ENCODE data around the gene TXNDC2. TPM values are rescaled to one million over a fixed set of nuclear protein-coding genes. Genes with fewer than 3 reads are reported as not detected.

Gene TXNDC2
- total RNA-seq, 2 donors from 2014 or later, result not detected

DNA sequence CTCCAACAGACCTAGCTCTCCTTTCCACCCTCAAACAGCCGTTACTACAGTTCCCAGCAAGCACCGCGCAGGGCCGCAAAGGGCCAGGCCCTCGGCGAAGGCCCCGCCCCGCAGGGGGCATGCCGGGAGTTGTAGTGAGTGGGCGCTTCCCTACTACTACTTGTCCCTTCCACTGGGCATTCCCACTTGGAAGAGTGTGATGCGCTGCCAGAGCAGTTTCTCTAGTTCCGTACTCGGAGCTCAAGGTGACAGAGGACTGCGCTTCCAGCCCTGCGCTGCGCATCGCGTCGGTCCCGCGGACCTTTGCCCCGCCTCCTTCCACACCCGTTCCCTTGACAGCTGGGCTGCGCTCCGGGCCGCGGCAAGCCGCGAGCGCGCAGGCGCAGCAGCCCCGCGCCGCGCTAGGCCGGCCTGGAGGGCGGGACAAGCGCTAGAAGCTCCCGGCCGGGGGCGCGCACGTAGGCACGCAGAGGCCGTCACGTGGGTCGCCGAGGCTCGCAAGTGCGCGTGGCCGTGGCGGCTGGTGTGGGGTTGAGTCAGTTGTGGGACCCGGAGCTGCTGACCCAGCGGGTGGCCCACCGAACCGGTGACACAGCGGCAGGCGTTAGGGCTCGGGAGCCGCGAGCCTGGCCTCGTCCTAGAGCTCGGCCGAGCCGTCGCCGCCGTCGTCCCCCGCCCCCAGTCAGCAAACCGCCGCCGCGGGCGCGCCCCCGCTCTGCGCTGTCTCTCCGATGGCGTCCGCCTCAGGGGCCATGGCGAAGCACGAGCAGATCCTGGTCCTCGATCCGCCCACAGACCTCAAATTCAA is 28.0 kb downstream of the TXNDC2 start, which contains the start of gene VAPA:
TSS of gene VAPA (plus strand) at position 491 of the 808 bp plus-strand sequence. CDS start at position 732, 241 bp downstream.
- Mint-ChIP-seq H3K27ac (peak within 1 kb of the TSS; percentile 98), H3K4me3 (peak within 1 kb of the TSS; percentile 90 to 97), H3K9me3 (no peaks in the 10 kb centered on the region), H3K36me3 (ENCODE audit: insufficient read depth in 2 of 2) (peaks cover 4% of the 10 kb centered on the region in 2 donors), H3K4me1 (ENCODE audit: low read depth) (peaks cover 26% of the 10 kb centered on the region), H3K27me3 (ENCODE audit: low read depth) (peaks cover 10% of the 10 kb centered on the region)
- ATAC-seq (replicated peaks in 1 of 2) (peak; percentile 82 to 83), DNase-seq (peak; percentile 95 to 96)

DNA sequence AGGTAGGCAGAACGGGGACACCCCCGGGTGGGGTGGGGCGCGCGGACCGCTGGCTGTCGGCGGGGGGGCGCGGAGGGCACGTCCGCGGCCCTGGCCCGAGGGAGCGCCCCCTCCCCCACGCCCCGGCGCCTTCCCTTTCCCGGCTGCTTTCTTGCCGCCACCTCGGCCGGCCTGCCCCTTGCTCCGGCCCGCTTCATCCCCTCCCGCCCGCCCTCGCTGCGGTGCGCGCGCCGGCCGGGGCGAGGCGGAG is 28.5 kb downstream of the TXNDC2 start:
- H3K27ac Mint-ChIP-seq, result no peak overlapping the region
- peaks cover 7% of the 10 kb centered on the region for H3K27me3 Mint-ChIP-seq (ENCODE audit: low read depth)
- peaks cover 26% of the 10 kb centered on the region for H3K4me1 Mint-ChIP-seq (ENCODE audit: low read depth)

DNA sequence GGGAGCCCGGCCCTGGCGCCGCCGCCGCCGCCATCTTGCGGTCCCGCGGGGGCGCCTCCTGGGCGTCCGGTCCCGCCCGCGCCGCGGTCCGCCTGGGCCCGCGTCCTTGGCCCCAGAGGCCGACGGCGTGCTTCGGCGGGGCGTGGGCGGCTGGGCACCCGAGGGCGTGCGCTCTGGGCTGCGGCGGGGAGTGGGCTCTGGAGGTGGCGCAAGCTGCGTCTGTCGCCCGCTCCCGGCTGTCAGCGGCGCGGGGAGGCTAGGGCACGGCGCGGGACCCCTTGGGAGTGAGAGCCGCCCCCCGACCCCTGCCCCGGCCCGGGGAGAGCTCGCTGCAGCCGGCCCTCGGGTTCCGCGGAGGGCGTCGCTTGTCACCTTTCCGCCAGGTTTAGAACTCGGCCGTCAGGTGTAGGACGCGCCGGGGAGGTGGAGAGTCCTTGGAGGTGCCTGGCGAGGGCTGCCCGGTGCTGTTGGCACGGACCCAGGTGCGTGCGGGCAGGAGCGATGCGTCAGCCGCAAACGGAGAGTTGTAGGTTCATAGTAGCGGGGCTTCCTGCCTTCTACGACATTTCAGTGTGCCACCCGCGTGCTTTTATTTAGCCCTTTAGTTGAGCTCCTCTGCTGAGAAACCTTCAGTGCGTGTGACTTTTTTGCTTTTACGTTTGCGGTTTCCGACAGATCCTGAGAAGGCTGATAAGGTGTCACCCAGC is 29.0 kb downstream of the TXNDC2 start:
- ATAC-seq (replicated peaks in 1 of 2) (peak; percentile 42 to 46), DNase-seq (peak; percentile 86 to 90)
- Mint-ChIP-seq H3K4me3 (peak overlapping the region; percentile 90 to 97), H3K4me1 (ENCODE audit: low read depth) (peaks cover 26% of the 10 kb centered on the region), H3K27me3 (ENCODE audit: low read depth) (peaks cover 2% of the 10 kb centered on the region), H3K27ac (peak overlapping the region; percentile 98), H3K36me3 (ENCODE audit: insufficient read depth in 2 of 2) (peaks cover 4% of the 10 kb centered on the region in 2 donors), H3K9me3 (no peaks in the 10 kb centered on the region)

More for the DNA sequence above, 28.5 kb downstream of the TXNDC2 start:
- Mint-ChIP-seq H3K4me3 (peak overlapping the region; percentile 88), H3K9me3 (no peaks in the 10 kb centered on the region), H3K36me3 (ENCODE audit: insufficient read depth in 2 of 2) (peaks cover 4% of the 10 kb centered on the region in 2 donors)
- DNase-seq (no peak), ATAC-seq (replicated peaks in 1 of 2) (no peak)

DNA sequence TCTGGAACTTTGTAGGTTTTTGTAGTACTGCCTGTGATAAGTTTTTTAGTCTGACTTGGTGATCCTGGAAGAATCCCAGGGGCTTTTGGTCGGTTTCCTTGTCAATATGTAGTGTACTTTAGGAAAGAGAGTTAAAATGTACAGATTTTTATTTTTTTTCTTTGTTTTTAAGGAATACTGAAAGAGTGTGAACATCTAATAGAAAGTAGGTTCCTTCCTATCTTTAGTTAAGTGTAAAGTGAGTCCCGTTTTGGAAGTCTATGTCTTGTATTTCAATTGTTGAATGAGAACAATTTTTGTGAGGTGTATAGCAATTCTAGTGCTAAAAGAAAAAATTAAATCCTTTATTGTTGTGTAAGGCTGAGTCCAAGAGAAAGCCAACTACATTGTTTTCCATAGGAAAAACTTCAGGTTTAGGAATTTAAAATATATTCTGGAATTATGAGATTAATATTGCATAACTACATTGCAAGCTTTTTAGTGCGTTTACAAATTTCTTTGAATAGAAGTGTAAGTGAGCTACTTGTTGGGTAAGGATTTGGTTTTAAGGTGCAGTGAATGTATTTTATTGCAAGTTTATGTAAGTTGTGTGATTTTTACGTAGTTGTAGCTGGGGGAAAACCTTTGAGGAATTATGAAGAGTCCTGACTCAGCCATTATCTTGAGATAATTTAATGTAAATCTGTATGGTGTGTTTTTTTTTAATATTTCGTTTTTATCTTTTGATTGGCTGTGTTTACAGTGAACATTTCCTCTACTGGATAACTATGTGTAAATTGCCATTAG is 29.7 kb downstream of the TXNDC2 start:
- H3K27me3 Mint-ChIP-seq (ENCODE audit: low read depth), result no peaks in the 10 kb centered on the region
- peak overlapping the region; percentile 90 to 97 for H3K4me3 Mint-ChIP-seq
- peaks cover 26% of the 10 kb centered on the region for H3K4me1 Mint-ChIP-seq (ENCODE audit: low read depth)
- no peaks in the 10 kb centered on the region for H3K9me3 Mint-ChIP-seq
- H3K27ac Mint-ChIP-seq, result peak overlapping the region; percentile 98
- ATAC-seq (replicated peaks in 1 of 2) (no peak), DNase-seq (no peak)
- H3K36me3 Mint-ChIP-seq (ENCODE audit: insufficient read depth in 2 of 2), result peaks cover 4% of the 10 kb centered on the region in 2 donors

DNA sequence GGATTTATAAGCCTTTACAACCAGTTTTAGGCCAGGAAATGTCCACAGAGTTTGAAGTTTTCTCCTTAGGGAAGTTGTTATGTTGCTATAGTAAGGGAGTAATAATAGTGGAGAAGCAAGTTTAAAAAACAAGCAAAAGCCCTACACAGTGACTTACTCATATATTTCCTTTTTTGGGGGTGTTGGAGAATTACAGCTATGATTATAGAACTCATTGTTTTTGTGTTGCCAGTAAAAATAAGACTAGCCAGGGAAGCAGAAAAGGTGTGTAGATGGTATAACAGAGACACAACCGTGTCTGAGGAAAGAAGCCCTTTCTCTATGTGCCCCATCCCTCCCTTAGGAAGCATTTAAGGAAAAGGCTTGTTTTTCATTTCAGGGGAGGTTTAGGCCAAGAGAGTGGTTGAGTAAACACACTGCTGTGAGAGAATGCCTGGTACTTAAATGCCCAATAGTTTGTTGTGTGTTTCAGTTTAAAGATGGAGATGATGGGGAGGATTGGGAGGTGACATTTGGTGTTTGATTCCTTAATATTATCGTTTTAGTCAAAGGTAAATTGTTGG is 30.4 kb downstream of the TXNDC2 start:
- H3K4me1 Mint-ChIP-seq (ENCODE audit: low read depth), result peaks cover 26% of the 10 kb centered on the region
- DNase-seq (no peak), ATAC-seq (replicated peaks in 1 of 2) (no peak)
- H3K4me3 Mint-ChIP-seq, result peak overlapping the region; percentile 90 to 97
- H3K27me3 Mint-ChIP-seq (ENCODE audit: low read depth), result no peaks in the 10 kb centered on the region
- no peaks in the 10 kb centered on the region for H3K9me3 Mint-ChIP-seq
- H3K36me3 Mint-ChIP-seq (ENCODE audit: insufficient read depth in 2 of 2), result peaks cover 4% of the 10 kb centered on the region in 2 donors
- peak overlapping the region; percentile 98 for H3K27ac Mint-ChIP-seq

DNA sequence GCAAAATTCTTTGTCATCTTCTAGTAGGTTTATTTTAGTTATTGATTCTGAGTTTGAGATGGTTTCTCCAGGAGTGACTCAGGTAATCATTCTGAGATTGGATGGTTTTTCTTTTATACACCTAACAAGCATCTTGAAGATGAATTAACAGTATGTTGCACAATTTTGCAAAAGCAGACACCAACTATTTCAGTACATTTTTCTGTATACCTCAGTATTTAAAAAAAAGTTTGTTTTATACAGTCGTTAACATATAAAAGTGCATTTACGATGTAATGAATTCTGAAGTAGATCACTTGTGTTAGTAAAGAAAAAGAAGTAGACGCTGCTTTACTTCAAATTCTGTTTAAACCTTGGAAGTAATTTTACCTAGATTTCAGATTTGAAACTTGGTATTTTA is 31.0 kb downstream of the TXNDC2 start:
- no peak for ATAC-seq (replicated peaks in 1 of 2)
- peak overlapping the region; percentile 90 to 97 for H3K4me3 Mint-ChIP-seq
- H3K4me1 Mint-ChIP-seq (ENCODE audit: low read depth), result peaks cover 26% of the 10 kb centered on the region
- no peak for DNase-seq
- peaks cover 4% of the 10 kb centered on the region in 2 donors for H3K36me3 Mint-ChIP-seq (ENCODE audit: insufficient read depth in 2 of 2)
- H3K27ac Mint-ChIP-seq, result no peak overlapping the region
- H3K27me3 Mint-ChIP-seq (ENCODE audit: low read depth), result no peaks in the 10 kb centered on the region
- no peaks in the 10 kb centered on the region for H3K9me3 Mint-ChIP-seq

DNA sequence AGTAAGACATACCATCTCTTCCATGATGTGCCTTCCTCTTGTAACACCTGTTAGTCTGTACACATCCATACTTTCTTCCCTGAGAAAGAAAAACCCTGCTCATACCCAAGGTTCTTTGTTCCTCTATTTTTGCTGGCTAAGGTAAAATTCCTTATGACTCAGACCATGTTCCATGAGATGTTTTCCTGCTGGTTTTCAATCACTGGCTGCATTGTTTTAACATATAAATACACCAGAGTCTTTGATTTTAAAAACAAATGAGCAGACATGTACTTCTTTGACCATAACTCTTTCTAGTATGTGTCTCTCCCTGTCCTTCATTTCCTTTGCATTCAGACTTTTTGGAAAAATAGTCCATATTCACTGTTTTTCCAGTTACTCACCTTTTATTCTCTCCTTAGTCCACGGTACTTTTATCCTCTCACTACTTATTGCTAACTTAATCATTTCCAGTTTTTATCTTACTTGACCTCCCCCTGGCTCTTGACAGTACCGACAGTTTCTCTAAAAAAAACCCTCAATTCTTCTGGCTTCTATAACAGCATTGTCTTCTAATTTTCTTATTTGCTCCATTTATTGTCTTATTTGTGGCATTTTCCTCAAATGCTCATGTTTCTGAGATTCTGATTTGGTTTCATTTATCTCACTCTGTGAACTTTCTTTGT is 32.4 kb downstream of the TXNDC2 start:
- Mint-ChIP-seq H3K36me3 (ENCODE audit: insufficient read depth in 2 of 2) (peaks cover 0 to 4% of the 10 kb centered on the region in 2 donors), H3K27me3 (ENCODE audit: low read depth) (no peaks in the 10 kb centered on the region), H3K4me1 (ENCODE audit: low read depth) (peaks cover 21% of the 10 kb centered on the region), H3K9me3 (no peaks in the 10 kb centered on the region), H3K4me3 (no peak overlapping the region), H3K27ac (no peak overlapping the region)
- no peak for ATAC-seq (replicated peaks in 1 of 2)
- no peak for DNase-seq

DNA sequence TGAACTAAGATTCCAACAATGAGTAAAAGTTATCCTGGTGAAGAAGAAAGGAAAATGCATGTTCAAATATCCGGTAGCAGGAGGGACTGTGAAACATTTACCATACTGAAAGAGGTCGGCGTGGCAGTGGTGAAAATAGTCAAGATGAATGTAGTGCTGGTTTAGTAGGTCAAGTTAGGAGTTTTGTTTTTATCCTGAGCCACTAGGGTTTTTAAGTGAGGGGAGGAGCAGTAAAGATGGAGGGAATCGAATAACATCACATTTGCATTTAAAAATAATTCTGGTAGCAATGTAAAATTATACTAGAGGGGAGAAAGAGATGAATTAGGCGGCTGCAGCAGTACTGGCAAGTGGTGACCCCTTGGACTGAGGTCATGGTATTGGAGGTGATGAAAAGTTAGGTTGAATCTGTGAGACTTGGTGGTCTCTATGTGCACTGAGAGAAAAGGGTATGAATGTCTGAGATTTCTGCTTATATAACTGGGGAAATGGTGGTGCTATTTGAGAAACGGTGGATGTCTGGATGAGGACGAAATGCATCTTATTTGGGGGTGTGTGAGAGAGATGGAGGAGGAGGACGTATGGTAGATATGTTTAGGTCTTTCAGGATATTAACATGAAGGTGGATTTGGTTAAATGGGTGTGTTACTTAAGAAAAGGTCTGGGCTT is 33.9 kb downstream of the TXNDC2 start:
- H3K4me3 Mint-ChIP-seq, result no peak overlapping the region
- peaks cover 26% of the 10 kb centered on the region for H3K4me1 Mint-ChIP-seq (ENCODE audit: low read depth)
- no peak overlapping the region for H3K27ac Mint-ChIP-seq
- peaks cover 0 to 4% of the 10 kb centered on the region in 2 donors for H3K36me3 Mint-ChIP-seq (ENCODE audit: insufficient read depth in 2 of 2)
- no peak for ATAC-seq (replicated peaks in 1 of 2)
- H3K9me3 Mint-ChIP-seq, result no peaks in the 10 kb centered on the region
- H3K27me3 Mint-ChIP-seq (ENCODE audit: low read depth), result no peaks in the 10 kb centered on the region
- no peak for DNase-seq

DNA sequence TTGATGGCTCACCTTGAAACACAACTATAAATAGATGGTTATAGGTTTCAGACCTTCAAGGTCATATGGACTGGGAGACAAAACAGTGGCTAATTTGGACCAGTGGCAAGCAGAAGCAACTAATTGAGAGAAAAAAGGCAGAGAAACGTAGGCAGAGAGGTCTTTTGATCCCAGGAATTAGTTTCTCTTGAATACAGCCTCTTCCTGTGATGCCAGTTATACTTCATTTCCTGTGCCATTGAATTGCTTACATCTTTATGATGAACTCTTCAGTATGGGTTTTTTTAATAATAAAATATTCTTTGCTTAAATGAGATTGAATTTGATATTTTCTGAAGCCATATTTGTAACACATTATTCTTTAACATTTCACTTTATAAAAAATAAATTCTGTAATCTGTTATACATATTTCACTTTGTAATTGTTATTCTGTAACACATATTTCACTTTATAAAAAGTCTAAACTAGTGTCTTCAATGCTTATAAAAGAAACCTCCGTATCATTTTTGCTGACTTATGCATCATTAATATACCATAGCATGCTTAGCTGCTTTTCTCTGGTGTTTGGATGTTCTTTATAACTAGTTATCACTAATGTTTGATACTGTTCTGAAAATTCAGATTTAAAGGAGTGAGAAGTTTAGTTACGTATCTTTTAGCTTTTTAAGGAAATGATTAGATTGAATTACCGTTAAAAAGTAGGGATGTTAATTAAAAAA is 37.0 kb downstream of the TXNDC2 start:
- Mint-ChIP-seq H3K4me3 (peak overlapping the region in 1 of 2 donors; percentile 61), H3K4me1 (ENCODE audit: low read depth) (peaks cover 37% of the 10 kb centered on the region)

DNA sequence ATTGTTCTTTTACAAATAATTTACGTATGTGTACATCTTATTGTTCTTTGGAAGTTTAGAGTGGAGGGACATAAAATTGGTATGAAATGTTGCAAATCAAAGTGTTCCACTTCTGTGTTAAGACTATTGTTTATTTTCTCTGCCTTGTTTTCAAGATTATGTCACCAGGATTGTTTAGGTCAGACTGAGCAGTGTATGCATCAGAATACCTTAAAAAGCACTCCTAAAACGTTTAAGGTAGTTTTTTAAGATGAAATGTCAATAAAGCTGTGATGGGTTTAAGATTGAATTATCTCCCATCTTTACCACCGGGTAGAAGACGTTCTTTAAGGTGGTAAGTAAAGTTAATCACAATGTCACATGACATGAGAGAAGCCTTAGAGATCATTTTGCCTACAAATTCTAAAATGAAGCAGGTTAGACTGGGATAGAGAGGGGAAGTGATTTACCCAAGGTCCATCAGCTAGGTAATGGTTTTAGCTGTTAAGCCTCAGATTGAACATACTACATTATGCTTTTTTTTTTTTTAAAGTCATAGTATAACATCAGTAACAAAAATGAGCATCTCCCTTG is 38.7 kb downstream of the TXNDC2 start:
- Mint-ChIP-seq H3K36me3 (ENCODE audit: insufficient read depth in 2 of 2) (no peaks in the 10 kb centered on the region), H3K27ac (peak overlapping the region; percentile 70), H3K27me3 (ENCODE audit: low read depth) (no peaks in the 10 kb centered on the region), H3K9me3 (no peaks in the 10 kb centered on the region), H3K4me1 (ENCODE audit: low read depth) (peaks cover 53% of the 10 kb centered on the region), H3K4me3 (peak overlapping the region in 1 of 2 donors; percentile 59)
- DNase-seq, result no peak
- ATAC-seq (replicated peaks in 1 of 2), result no peak

More for the DNA sequence above, 37.0 kb downstream of the TXNDC2 start:
- H3K36me3 Mint-ChIP-seq (ENCODE audit: insufficient read depth in 2 of 2), result no peaks in the 10 kb centered on the region
- ATAC-seq (replicated peaks in 1 of 2) (no peak), DNase-seq (no peak)
- peak overlapping the region; percentile 69 for H3K27ac Mint-ChIP-seq
- H3K27me3 Mint-ChIP-seq (ENCODE audit: low read depth), result no peaks in the 10 kb centered on the region
- H3K9me3 Mint-ChIP-seq, result no peaks in the 10 kb centered on the region

DNA sequence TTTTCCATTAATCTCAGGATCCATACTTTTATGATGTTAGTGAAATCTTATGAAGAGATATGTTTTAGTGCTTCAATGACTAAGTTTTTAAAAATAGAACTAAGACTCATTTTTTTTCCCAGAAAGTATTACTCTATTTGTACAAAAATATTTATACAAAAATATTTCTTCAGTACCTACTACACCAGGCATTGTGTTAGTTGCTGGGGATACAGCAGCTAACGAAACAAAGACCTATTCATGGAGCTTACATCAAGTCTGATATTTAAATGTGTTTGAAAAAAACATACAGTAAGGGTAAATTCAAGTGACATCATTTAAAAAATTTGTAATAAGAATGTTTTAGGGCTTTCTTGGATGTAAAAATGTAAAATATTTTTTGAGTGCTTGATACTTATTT is 39.6 kb downstream of the TXNDC2 start:
- Mint-ChIP-seq H3K27me3 (ENCODE audit: low read depth) (no peaks in the 10 kb centered on the region), H3K36me3 (ENCODE audit: insufficient read depth in 2 of 2) (no peaks in the 10 kb centered on the region), H3K4me1 (ENCODE audit: low read depth) (peaks cover 55% of the 10 kb centered on the region), H3K4me3 (no peak overlapping the region), H3K27ac (no peak overlapping the region), H3K9me3 (no peaks in the 10 kb centered on the region)
- no peak for DNase-seq
- ATAC-seq (replicated peaks in 1 of 2), result no peak
